Vagina (tissue), 2 donors: ENCODE measurements around the gene WAC. TPM values are rescaled to one million over a fixed set of nuclear protein-coding genes. Genes with fewer than 3 reads are reported as not detected.

Source experiments
- DNase-seq, 2 donors: peaks; one replicate each; pipeline ENCODE4 v3.0.0-alpha.2; 2017; ENCODE audit errors: extremely low spot score in 2 of 2
- H3K27ac ChIP-seq: fragments of 200-600 bp; sonication (generic); one replicate; pipeline ENCODE4 v1.5.1; 2019
- H3K27me3 ChIP-seq: fragments of 200-600 bp; sonication (generic); one replicate; pipeline ENCODE4 v1.5.1; 2019
- H3K36me3 ChIP-seq, 2 donors: fragments of 200-600 bp; sonication (generic); one replicate each; pipeline ENCODE4 v1.5.1; 2017 to 2019
- H3K4me1 ChIP-seq: fragments of 200-600 bp; sonication (generic); one replicate; pipeline ENCODE4 v1.5.1; 2019
- H3K4me3 ChIP-seq, 2 donors: fragments of 200-600 bp; sonication (generic); 1 replicate in 1 of 2; 2 replicates in 1 of 2; pipeline ENCODE4 v1.5.1; 2016 to 2019
- H3K9me3 ChIP-seq: fragments of 200-600 bp; sonication (generic); one replicate; pipeline ENCODE4 v1.5.1; 2019
- CTCF ChIP-seq, 3 experiments: fragments of 450-650 bp in 2 of 3; fragments of 200-600 bp in 1 of 3; sonication (generic) in 1 of 3; IDR thresholded peaks; one replicate each; pipeline ENCODE4 v1.5.1; 2017 to 2019; ENCODE audit warnings: antibody characterized with exemption in 3 of 3, mild to moderate bottlenecking in 2 of 3, moderate library complexity in 2 of 3
- POLR2A ChIP-seq, 2 donors: fragments of 450-650 bp; IDR thresholded peaks; one replicate each; pipeline ENCODE4 v1.6.1; 2017; ENCODE audit warnings: antibody characterized with exemption in 2 of 2, mild to moderate bottlenecking in 2 of 2, moderate library complexity in 2 of 2
- POLR2AphosphoS5 ChIP-seq, 2 donors: sonication (generic); formaldehyde crosslinking; IDR thresholded peaks; one replicate each; pipeline ENCODE4 v1.9.0; 2017; ENCODE audit warnings: antibody characterized with exemption in 2 of 2, mild to moderate bottlenecking in 2 of 2, low read depth in 1 of 2; ENCODE audit not compliant: insufficient read depth in 1 of 2
- intact Hi-C: fragments of 100-400 bp; cut with DNase I; formaldehyde crosslinking; loops from one replicate; pipeline ENCODE4 v1.15.1; 2023
- total RNA-seq: library from RNA; depleted of rRNA; stranded (reverse); fragments of >200 nt; gene quantifications from one replicate; pipeline ENCODE4 v1.2.3, GENCODE V29; 2016

The WAC gene
- total RNA-seq, 1 donor from 2014 or later: 112 TPM

- intact Hi-C loops: no loop called here
- no peak overlapping the region for H3K27ac ChIP-seq
- H3K4me1 ChIP-seq: no peaks in the 10 kb centered on the region
- no peak for DNase-seq
- no peaks in the 10 kb centered on the region for H3K36me3 ChIP-seq
- H3K9me3 ChIP-seq: no peaks in the 10 kb centered on the region
- H3K27me3 ChIP-seq: no peaks in the 10 kb centered on the region
- peak; percentile 55 to 74 (median 65) for TF ChIP-seq CTCF (IDR thresholded peaks at IDR 0.05)
- no peak for TF ChIP-seq POLR2A (IDR thresholded peaks at IDR 0.05)
- no peak overlapping the region for H3K4me3 ChIP-seq
These were observed 95.4 kb downstream of the WAC start for GRCh38 chr10:28628184-28628893.

GRCh38 chr10:28631896-28632583 is 99.1 kb downstream of the WAC start:
- intact Hi-C loops: no loop called here
- no peak overlapping the region for H3K27ac ChIP-seq
- TF ChIP-seq CTCF (IDR thresholded peaks at IDR 0.05) (no peak), POLR2AphosphoS5 (IDR thresholded peaks at IDR 0.05; ENCODE audit: insufficient read depth in 1 of 2, low read depth in 1 of 2) (no peak), POLR2A (IDR thresholded peaks at IDR 0.05) (no peak)
- DNase-seq: no peak
- no peak overlapping the region for H3K4me3 ChIP-seq
- no peaks in the 10 kb centered on the region for H3K9me3 ChIP-seq
- no peaks in the 10 kb centered on the region for H3K27me3 ChIP-seq
- H3K36me3 ChIP-seq: no peaks in the 10 kb centered on the region
- H3K4me1 ChIP-seq: no peaks in the 10 kb centered on the region

- intact Hi-C loops: no loop called here
- no peak for DNase-seq
- no peaks in the 10 kb centered on the region for H3K9me3 ChIP-seq
- no peaks in the 10 kb centered on the region for H3K36me3 ChIP-seq
- TF ChIP-seq POLR2AphosphoS5 (IDR thresholded peaks at IDR 0.05; ENCODE audit: insufficient read depth in 1 of 2, low read depth in 1 of 2): no peak
- no peak for TF ChIP-seq POLR2A (IDR thresholded peaks at IDR 0.05)
- no peak for TF ChIP-seq CTCF (IDR thresholded peaks at IDR 0.05)
- no peak overlapping the region for H3K27ac ChIP-seq
- H3K4me1 ChIP-seq: no peaks in the 10 kb centered on the region
- H3K27me3 ChIP-seq: no peaks in the 10 kb centered on the region
- no peak overlapping the region for H3K4me3 ChIP-seq
These were observed 99.6 kb downstream of the WAC start for GRCh38 chr10:28632584-28632945.

- Histone ChIP-seq H3K9me3 (no peaks in the 10 kb centered on the region), H3K4me1 (no peaks in the 10 kb centered on the region), H3K36me3 (no peaks in the 10 kb centered on the region), H3K4me3 (no peak overlapping the region), H3K27me3 (no peaks in the 10 kb centered on the region), H3K27ac (no peak overlapping the region)
- DNase-seq: no peak
- TF ChIP-seq POLR2A (IDR thresholded peaks at IDR 0.05): no peak
- TF ChIP-seq CTCF (IDR thresholded peaks at IDR 0.05): no peak
- intact Hi-C loops: no loop called here
These were observed 100.8 kb downstream of the WAC start for GRCh38 chr10:28633750-28634149.

- no peaks in the 10 kb centered on the region for H3K27me3 ChIP-seq
These were observed 104.4 kb downstream of the WAC start for GRCh38 chr10:28637346-28637745.

More at GRCh38 chr10:28637346-28637745, 104.4 kb downstream of the WAC start:
- intact Hi-C loops: no loop called here
- Histone ChIP-seq H3K4me1 (no peaks in the 10 kb centered on the region), H3K36me3 (no peaks in the 10 kb centered on the region), H3K9me3 (no peaks in the 10 kb centered on the region), H3K4me3 (no peak overlapping the region), H3K27ac (no peak overlapping the region)
- no peak for TF ChIP-seq CTCF (IDR thresholded peaks at IDR 0.05)
- DNase-seq: no peak
